ENCODE results near the gene FAM237B.
A peak's percentile ranks its signal among the peaks of the same experiment; 100 is the strongest.
"Not testable (repeated sequence)": the region's sequence is repeated elsewhere in the genome, so short reads cannot be mapped to it uniquely, and the experiment has no call there.

FAM237B gene

GRCh38 chr7:90320801-90321494 is at the start of gene FAM237B:
FAM237B (minus strand) TSS chr7:90321304; CDS start chr7:90319748, 1,556 bp downstream.
- DNase-seq (ENCODE audit: extremely low read depth in 1 of 2, low read depth in 1 of 2): no peak

DNA sequence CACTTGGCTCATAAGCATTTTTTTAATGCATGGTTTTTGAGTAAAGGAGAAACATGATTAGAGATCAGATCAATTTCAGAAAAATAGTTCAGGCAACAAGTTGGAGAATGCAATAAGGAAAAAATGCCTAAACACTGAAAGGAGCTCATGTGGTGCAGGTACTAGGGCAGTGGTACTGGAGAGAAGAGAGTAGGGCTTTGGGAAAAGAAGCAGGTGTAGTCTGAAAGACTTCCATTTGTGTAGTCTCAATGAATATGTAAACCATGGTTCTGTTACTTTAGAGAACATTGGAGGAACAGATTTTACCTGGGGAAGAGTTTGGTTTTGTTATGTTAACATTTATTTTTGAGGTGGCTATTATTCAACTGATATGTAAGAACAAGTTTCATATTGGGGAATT is 30.9 kb upstream of the FAM237B start:
- no peak for DNase-seq (ENCODE audit: extremely low read depth in 1 of 2, low read depth in 1 of 2)

GRCh38 chr7:90350032-90350431 is 28.9 kb upstream of the FAM237B start:
- DNase-seq (ENCODE audit: extremely low read depth in 1 of 2, low read depth in 1 of 2): not testable (repeated sequence)

- DNase-seq (ENCODE audit: extremely low read depth in 1 of 2, low read depth in 1 of 2): no peak
These were observed 28.2 kb upstream of the FAM237B start for GRCh38 chr7:90349305-90349704.

- no peak for DNase-seq (ENCODE audit: extremely low read depth in 1 of 2, low read depth in 1 of 2)
These were observed 26.7 kb upstream of the FAM237B start for GRCh38 chr7:90347759-90348158.

GRCh38 chr7:90346336-90347125 is 25.4 kb upstream of the FAM237B start, which contains the start of gene GTPBP10:
GTPBP10 (plus strand) TSS chr7:90346716; CDS start chr7:90346742, 26 bp downstream.
- DNase-seq (ENCODE audit: extremely low read depth in 1 of 2, low read depth in 1 of 2): peak; percentile 86 to 89

GRCh38 chr7:90345595-90346335 is 24.7 kb upstream of the FAM237B start:
- DNase-seq (ENCODE audit: extremely low read depth in 1 of 2, low read depth in 1 of 2): no peak

- no peak for DNase-seq (ENCODE audit: extremely low read depth in 1 of 2, low read depth in 1 of 2)
These were observed 23.9 kb upstream of the FAM237B start for GRCh38 chr7:90345016-90345415.

GRCh38 chr7:90337106-90337505 is 16.0 kb upstream of the FAM237B start:
- no peak for DNase-seq (ENCODE audit: extremely low read depth in 1 of 2, low read depth in 1 of 2)

GRCh38 chr7:90334926-90335325 is 13.8 kb upstream of the FAM237B start:
- not testable (repeated sequence) for DNase-seq (ENCODE audit: extremely low read depth in 1 of 2, low read depth in 1 of 2)

DNA sequence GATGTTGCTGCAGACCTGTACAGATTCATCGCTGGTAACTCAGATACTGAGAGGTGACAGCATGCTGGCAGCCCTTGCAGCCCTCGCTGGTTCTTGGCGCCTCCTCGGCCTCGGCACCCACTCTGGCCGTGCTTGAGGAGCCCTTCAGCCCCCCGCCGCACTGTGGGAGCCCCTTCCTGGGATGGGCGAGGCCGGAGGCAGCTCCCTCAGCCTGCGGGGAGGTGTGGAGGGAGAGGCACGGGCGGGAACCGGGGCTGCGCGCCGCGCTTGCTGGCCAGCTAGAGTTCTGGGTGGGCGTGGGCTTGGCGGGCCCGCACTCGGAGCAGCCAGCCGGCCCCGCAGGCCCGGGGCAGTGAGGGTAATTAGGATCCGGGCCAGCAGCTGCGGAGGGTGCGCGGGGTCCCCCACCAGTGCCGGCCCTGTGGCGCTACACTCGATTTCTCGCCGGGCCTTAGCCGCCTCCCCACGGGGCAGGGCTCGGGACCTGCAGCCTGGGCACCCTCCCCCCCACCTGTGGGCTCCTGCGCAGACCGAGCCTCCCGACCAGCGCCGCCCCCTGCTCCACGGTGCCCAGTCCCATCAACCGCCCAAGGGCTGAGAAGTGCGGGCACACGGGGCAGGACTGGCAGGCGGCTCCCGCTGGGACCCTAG is 13.2 kb upstream of the FAM237B start:
- DNase-seq (ENCODE audit: extremely low read depth in 1 of 2, low read depth in 1 of 2): no peak

- no peak for DNase-seq (ENCODE audit: extremely low read depth in 1 of 2, low read depth in 1 of 2)
These were observed 5.4 kb upstream of the FAM237B start for GRCh38 chr7:90326500-90326899.

- no peak for DNase-seq (ENCODE audit: extremely low read depth in 1 of 2, low read depth in 1 of 2)
These were observed 1.7 kb upstream of the FAM237B start for GRCh38 chr7:90322837-90323236.

GRCh38 chr7:90320418-90320800 is 695 bp downstream of the FAM237B start:
- no peak for DNase-seq (ENCODE audit: extremely low read depth in 1 of 2, low read depth in 1 of 2)

DNA sequence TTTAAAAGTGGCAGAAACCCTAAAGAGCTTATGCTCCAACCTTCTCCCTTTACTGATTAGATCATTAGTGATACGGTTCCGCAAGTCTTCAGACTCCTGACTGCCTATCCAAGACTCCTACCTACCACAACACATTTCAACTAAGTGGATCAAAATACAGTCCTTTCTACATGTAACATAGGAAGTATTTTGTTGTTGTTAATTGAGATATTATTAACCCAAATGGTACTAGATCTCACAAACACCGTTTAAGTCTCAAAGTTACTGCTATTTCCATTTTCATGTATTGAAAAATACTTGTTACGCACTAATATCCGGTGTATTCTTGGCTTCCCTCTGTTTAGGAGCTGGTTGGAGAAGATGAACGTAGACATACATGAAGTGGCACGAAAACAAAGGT is 1.1 kb downstream of the FAM237B start:
- DNase-seq (ENCODE audit: extremely low read depth in 1 of 2, low read depth in 1 of 2): no peak

- no peak for DNase-seq (ENCODE audit: extremely low read depth in 1 of 2, low read depth in 1 of 2)
These were observed 7.2 kb downstream of the FAM237B start for GRCh38 chr7:90313907-90314306.

DNA sequence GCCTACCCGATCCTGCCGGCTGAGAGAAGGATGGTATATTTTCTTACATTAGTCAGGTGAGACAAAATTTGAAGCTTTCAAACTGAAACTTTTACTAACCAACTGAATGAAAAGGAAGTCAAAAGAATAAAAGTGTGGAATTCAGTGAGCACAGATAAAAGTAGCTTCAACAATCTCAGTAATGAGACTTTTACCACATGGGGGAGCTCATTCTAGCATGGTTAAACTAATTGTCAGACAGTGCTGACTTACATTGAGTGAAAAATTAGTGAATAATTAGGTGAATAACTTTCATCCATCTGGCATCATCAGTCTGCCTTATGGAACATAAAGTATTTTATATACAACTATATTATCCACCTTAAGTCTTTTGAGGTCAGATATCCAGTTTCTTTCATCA is 8.4 kb downstream of the FAM237B start:
- DNase-seq (ENCODE audit: extremely low read depth in 1 of 2, low read depth in 1 of 2): no peak

- no peak for DNase-seq (ENCODE audit: extremely low read depth in 1 of 2, low read depth in 1 of 2)
These were observed 9.9 kb downstream of the FAM237B start for GRCh38 chr7:90311175-90311574.

- DNase-seq (ENCODE audit: extremely low read depth in 1 of 2, low read depth in 1 of 2): no peak
These were observed 11.2 kb downstream of the FAM237B start for GRCh38 chr7:90309872-90310271.

DNA sequence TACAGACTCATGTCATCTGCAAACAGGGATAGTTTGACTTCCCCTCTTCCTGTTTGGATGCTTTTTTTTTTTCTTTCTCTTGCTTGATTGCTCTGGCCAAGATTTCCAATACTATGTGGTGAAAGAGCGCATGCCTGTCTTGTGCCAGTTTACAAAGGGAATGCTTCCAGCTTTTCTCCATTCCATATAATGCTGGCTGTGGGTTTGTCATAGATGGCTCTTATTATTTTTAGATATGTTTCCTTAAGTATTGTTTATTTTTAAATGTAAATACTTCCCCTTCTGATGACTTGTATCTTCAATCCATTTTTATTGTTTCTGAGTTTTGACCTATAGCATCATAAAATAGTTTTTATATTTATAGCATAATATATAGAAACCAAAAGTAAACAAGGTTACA is 17.9 kb downstream of the FAM237B start:
- DNase-seq (ENCODE audit: extremely low read depth in 1 of 2, low read depth in 1 of 2): no peak

Measured in stimulated activated CD8-positive, alpha-beta memory T cell treated with anti-CD3 and anti-CD28 coated beads, Interleukin-7, amount 100 ng/mL, for 48 hours (primary cell).